ENCODE results near the gene CNTN5.
"Not testable (repeated sequence)": the region's sequence is repeated elsewhere in the genome, so short reads cannot be mapped to it uniquely, and the experiment has no call there.

CNTN5 gene

GRCh38 chr11:99708928-99709672, 688.4 kb downstream of the CNTN5 start:
- DNase-seq (ENCODE audit: extremely low read depth in 1 of 2, low read depth in 1 of 2), result no peak

DNA sequence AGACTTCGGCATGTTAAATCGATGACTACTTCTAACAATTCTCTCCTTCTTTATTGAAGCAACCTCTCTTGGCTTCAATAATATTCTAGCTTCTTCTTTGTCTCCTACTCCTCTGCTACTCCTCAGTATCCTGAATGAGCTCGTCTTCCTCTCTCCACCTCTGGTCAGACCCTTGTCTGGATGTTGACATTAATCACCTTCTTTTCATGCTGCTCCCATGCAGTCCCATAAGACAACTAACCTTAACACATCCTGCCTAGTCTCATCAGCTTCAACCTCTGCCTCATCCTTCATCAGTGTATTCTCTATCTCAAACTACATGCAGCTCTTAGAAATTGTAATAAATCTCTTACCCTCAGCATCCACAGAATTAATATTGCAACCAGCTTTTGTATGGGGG, 695.6 kb downstream of the CNTN5 start:
- DNase-seq (ENCODE audit: extremely low read depth in 1 of 2, low read depth in 1 of 2), result no peak

DNA sequence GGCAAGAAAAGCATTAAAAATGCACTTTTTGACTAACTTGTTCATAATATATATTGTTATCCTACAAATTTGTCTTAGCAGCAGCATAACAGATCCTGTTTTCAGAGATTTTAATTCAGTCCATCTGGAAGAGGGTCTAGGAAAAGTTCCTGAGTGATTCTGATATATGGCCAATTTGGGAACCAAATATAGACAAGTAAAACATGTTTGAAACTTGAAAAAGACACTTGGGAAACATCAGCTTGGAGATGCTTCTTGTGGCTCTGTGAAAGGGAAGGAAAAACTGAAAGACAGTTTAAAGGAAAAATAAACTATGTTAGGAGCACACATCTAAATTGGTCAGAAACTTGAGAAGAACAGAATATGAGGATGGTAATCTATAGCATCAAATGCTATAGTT, 697.5 kb downstream of the CNTN5 start:
- DNase-seq (ENCODE audit: extremely low read depth in 1 of 2, low read depth in 1 of 2), result no peak

- no peak for DNase-seq (ENCODE audit: extremely low read depth in 1 of 2, low read depth in 1 of 2)
Measured at GRCh38 chr11:99739464-99740089, 718.8 kb downstream of the CNTN5 start.

GRCh38 chr11:99742501-99742900, 721.8 kb downstream of the CNTN5 start:
- DNase-seq (ENCODE audit: extremely low read depth in 1 of 2, low read depth in 1 of 2), result no peak

DNA sequence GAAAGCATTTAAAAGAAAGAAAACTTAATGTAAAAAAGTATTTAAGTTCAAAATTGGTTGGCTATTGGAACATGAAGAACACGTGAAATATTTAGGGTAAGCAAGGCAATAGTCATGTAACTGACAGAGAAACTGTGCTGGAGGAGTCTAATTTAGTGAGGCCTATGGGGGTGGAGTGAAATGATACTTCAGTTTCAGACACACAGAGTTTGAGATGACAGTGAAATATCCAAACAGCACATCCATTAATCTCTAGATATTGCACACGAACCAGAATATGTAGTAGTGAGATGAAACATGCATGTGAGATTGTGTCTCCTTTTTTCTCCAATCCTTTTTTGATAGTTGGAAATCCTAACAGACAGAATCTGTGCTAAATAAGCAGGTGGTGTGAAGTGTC, 739.0 kb downstream of the CNTN5 start:
- no peak for DNase-seq (ENCODE audit: extremely low read depth in 1 of 2, low read depth in 1 of 2)

GRCh38 chr11:99766811-99767210, 746.1 kb downstream of the CNTN5 start:
- DNase-seq (ENCODE audit: extremely low read depth in 1 of 2, low read depth in 1 of 2), result no peak

DNA sequence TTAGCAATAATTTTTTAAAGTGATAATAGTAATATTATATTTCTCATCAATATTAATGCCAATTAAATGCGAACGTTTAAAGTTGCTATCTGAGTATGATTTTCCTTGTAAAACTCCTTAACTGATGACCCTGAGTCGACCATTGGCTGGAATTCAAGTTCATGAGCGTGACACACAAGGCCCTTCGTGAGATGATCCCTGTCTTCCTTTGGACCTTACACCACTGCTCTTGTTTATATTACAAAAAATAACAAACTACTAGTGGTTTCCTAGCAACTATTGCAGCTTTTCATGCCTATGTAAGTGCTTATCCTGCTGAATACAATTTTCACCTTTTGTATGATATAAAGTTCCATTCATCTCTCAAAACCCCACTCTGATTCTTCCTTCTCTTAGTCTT, 752.9 kb downstream of the CNTN5 start:
- no peak for DNase-seq (ENCODE audit: extremely low read depth in 1 of 2, low read depth in 1 of 2)

DNA sequence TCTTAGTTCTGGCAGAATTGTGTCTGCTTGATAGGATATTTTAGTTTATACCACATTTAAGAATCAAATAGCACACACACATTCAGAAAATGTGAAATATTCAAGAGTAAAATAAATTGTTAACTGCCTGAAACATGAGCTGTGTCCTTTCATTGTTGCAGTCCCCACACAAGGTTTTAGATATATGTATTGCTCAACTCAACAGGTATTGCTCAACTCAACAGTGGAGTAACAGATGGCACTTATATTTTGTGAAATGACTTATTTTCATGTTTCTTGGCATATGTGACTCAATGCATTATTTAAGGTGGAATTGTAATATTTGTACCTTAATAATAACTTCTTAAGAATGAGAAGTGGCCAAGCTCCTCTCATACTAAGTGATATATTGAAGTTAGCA, 760.3 kb downstream of the CNTN5 start:
- DNase-seq (ENCODE audit: extremely low read depth in 1 of 2, low read depth in 1 of 2), result no peak

DNA sequence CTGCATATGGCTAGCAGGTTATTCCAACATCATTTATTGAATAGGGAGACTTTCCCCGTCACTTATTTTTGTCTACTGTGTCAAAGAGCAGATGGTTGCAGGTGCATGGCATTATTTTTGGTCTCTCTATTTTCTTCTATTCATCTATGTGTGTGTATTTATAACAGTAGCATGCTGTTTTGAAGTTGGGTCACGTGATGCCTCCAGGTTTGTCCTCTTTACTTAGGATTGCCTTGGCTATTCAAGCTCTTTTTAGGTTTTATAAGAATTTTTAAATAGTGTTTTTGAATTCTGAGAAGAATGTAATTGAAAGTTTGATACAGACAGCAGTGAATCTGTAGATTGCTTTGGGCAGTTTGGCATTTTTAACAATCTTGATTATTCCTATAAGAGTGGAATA, 770.6 kb downstream of the CNTN5 start:
- DNase-seq (ENCODE audit: extremely low read depth in 1 of 2, low read depth in 1 of 2), result no peak

DNA sequence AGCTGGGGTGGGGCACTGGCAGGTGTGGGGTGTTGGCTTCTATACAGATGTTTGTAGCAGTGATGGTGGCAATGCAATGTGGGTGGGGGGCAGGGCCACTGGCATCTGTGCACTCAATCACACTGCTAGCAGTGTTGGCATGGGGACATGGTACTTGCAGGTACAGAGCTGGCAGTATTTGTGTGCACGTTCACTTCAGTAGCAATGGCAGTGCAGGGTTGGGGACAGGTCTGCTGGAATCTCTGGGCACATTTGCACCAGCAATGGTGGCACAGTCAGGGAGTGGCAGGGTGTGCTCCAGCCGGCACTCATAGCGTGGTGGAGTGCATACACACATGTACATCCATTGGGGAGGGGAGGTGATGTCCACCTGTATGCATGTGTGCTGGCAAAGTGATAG, 775.2 kb downstream of the CNTN5 start:
- DNase-seq (ENCODE audit: extremely low read depth in 1 of 2, low read depth in 1 of 2), result no peak

- DNase-seq (ENCODE audit: extremely low read depth in 1 of 2, low read depth in 1 of 2), result no peak
Measured at GRCh38 chr11:99803501-99803900, 782.8 kb downstream of the CNTN5 start.

DNA sequence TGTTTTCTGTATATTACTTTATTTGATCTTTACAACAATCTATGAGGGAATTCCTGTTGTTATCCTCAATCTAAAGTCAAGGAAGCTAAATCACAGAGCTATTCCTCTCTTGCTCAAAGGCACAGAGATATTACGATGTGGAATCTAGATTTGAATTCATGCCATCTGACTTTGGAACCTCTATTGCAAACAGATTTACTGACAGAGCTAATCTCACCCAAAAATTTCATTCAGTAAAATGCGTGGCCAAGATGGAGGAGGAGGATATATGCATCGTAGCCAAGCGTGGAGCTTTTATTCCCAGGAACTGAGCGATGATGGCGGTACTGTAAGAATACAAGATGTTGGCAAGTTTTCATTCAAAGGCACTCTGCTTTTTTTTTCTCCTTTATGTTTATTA, 791.8 kb downstream of the CNTN5 start:
- no peak for DNase-seq (ENCODE audit: extremely low read depth in 1 of 2, low read depth in 1 of 2)

DNA sequence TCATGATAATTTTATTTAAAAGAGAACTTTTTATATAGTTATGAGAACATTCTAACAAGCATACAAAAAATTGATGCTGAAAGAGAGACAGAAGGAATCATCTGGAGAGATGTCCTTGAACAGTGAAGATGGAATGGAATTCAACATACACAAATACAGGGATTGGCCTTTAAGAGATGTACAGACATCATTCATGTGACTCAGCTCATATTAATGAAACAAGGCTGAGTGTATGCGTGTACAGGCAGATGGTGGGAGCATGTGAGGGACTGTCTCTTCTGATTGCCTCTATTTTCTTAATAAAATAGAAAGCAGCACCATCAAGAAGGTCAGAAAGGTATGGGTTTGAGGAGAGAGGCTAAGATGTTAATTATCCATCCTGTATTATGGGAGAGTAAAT, 793.3 kb downstream of the CNTN5 start:
- DNase-seq (ENCODE audit: extremely low read depth in 1 of 2, low read depth in 1 of 2), result no peak

- no peak for DNase-seq (ENCODE audit: extremely low read depth in 1 of 2, low read depth in 1 of 2)
Measured at GRCh38 chr11:99814738-99815137, 794.0 kb downstream of the CNTN5 start.

- DNase-seq (ENCODE audit: extremely low read depth in 1 of 2, low read depth in 1 of 2), result no peak
Measured at GRCh38 chr11:99818991-99819390, 798.2 kb downstream of the CNTN5 start.

DNA sequence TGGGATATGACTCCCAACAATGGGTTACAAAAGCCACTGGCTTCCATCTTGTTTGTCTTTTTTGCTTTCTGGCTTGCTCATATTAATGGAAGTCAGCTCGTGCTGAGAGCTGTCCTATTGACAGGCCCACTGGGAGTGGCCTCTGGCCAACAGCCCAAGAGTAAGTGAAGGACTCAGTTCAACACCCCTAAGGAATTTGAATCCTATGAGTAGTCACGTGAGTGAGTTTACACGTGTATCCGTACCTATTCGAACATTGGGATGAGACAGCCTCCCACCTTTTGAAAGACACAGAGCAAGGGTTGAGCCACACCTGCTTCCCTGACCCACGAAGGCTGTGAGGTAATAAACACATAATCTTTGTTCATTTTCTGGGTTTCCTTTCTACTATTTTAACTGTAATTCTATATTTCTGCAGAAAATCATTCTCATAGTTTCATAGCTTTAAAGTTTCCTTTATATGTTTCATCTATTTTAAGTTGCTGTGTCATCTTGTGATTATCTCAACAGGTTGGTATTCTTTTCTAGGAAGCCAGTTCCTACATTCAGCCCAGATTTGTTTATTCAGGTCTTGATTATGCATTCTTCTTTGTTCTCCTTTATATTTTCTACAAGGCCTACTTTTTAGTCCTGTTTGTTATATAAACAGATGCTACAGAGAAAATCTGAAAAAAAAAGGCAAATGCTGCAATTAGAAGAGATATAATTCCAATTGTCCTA, 802.3 kb downstream of the CNTN5 start:
- no peak for DNase-seq (ENCODE audit: extremely low read depth in 1 of 2, low read depth in 1 of 2)

DNA sequence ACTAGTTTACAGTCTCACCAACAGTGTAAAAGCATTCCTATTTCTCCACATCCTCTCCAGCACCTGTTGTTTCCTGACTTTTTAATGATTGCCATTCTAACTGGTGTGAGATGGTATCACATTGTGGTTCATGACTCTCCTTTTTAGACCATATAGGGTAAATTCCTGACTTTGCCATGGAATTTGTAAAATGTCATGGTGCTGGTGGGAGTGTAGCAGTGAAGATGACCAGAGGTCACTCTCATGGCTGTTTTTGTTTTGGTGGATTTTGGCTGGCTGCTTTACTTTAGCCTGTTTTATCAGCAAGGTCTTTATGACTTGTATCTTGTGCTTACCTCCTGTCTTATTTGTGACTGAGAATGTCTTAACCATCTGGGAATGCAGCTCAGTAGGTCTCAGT, 816.0 kb downstream of the CNTN5 start:
- DNase-seq (ENCODE audit: extremely low read depth in 1 of 2, low read depth in 1 of 2), result not testable (repeated sequence)

- no peak for DNase-seq (ENCODE audit: extremely low read depth in 1 of 2, low read depth in 1 of 2)
Measured at GRCh38 chr11:99841885-99842284, 821.1 kb downstream of the CNTN5 start.

DNA sequence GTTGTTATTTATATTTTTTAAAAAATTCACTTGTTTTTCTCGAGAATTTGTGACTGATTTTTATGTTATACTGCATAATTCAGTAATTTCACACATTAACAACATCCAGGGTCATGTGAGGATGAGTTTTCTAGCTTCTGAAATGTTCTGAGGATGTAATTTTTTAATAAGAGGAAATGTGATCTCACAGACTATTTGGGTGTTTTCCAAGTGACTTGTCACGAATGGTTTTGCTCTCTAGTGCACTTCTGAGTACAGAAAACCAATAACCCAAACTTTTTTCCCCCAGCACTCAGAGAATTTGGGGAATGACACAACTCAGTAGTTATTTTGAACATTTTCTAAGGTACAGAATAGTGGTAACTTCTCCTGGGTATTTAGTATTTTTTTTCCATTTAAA, 845.2 kb downstream of the CNTN5 start:
- DNase-seq (ENCODE audit: extremely low read depth in 1 of 2, low read depth in 1 of 2), result no peak

- DNase-seq (ENCODE audit: extremely low read depth in 1 of 2, low read depth in 1 of 2), result no peak
Measured at GRCh38 chr11:99881610-99882009, 860.9 kb downstream of the CNTN5 start.

- no peak for DNase-seq (ENCODE audit: extremely low read depth in 1 of 2, low read depth in 1 of 2)
Measured at GRCh38 chr11:99884750-99885149, 864.0 kb downstream of the CNTN5 start.
